ENCODE data around the gene MYO18A. TPM values are rescaled to one million over a fixed set of nuclear protein-coding genes. Genes with fewer than 3 reads are reported as not detected.

MYO18A gene
- total and polyA plus RNA-seq, 10 of the 15 experiments (the other 5 are each of a cell fraction or from before 2014, with no cell fraction given) = 2.9 to 66.0 (median 24.5) TPM

DNA sequence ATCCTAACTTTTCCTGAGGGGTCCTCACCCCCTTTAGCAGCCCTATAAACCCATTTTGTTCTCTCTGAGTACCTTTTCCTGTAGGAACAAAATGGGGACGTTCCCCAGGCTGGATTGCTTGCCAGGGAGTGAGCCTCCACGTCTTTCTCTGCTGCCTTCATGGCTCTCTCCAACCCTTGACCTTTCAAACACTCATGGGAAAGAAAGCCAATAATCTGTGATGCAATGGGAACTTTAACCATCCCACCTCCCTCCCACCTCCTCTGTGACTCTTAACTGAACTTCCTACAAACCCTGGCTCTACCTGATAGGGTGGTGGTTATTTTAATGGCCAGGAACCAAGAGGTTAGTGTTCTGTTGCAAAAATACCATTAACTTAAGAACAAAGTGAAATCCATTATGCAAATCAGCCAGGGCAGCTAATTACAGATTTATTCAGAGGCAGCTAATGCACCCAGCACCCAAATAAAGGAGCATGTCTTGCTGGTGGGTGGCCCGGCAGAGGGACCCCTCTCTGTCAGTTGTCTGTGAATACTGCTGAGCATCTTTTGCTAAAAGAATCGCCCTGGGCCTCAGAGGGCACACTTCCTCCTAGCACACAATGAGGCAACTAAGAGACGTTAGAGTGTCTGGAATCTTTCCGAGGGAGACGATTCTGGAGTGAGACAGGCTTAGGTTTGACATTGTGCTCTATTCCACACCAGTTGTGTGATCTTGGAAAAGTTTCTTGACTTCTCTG, 134.3 kb downstream of the MYO18A start (continued):
- TF ChIP-seq CUX1 (IDR thresholded peaks at IDR 0.05; ENCODE audit: insufficient replicate concordance, low read depth, low read length) = no peak
- no peak for TF ChIP-seq KAT2A (conservative IDR thresholded peaks at IDR 0.05; ENCODE audit: control insufficient read depth, low read depth, low read length)
- TF ChIP-seq, protein P1, sequence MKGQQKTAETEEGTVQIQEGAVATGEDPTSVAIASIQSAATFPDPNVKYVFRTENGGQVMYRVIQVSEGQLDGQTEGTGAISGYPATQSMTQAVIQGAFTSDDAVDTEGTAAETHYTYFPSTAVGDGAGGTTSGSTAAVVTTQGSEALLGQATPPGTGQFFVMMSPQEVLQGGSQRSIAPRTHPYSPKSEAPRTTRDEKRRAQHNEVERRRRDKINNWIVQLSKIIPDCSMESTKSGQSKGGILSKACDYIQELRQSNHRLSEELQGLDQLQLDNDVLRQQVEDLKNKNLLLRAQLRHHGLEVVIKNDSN (IDR thresholded peaks at IDR 0.05; ENCODE audit: borderline replicate concordance, extremely low read length, insufficient read depth, low read depth, low read length) = no peak
- TF ChIP-seq USF2 (IDR thresholded peaks at IDR 0.05; ENCODE audit: borderline replicate concordance, low read depth, low read length) = no peak

Measured in GM12878 (cell line).